ENCODE results near the gene PALLD. TPM values are rescaled to one million over a fixed set of nuclear protein-coding genes. Genes with fewer than 3 reads are reported as not detected.

Gene PALLD
- total RNA-seq, 5 donors from 2014 or later (not counting 1 experiment from before 2014, with no cell fraction given): 0.56 to 1.9 (median 0.93) TPM

GRCh38 chr4:168570466-168570865, 73.6 kb downstream of the PALLD start:
- no peaks in the 10 kb centered on the region for H3K36me3 Mint-ChIP-seq
- no peak for DNase-seq
- no peaks in the 10 kb centered on the region for H3K27me3 ChIP-seq (replicated peaks in 1 of 2; ENCODE audit: control insufficient read depth in 2 of 2, extremely low read depth in 1 of 2, insufficient read depth in 2 of 2, low read length in 1 of 2)
- no peaks in the 10 kb centered on the region for H3K9me3 ChIP-seq
- no peaks in the 10 kb centered on the region for H3K9me3 Mint-ChIP-seq
- ATAC-seq (replicated peaks in 1 of 4): no peak
- no peak overlapping the region for H3K4me3 ChIP-seq (ENCODE audit: control insufficient read depth in 1 of 2, extremely low read depth in 1 of 2, low read length in 1 of 2)
- no peak overlapping the region for H3K27ac Mint-ChIP-seq
- no peak overlapping the region for H3K4me3 Mint-ChIP-seq
- H3K27ac ChIP-seq (ENCODE audit: low read length): no peak overlapping the region
- H3K36me3 ChIP-seq (ENCODE audit: control insufficient read depth in 2 of 2, extremely low read depth in 1 of 2, insufficient read depth in 1 of 2, low read length in 1 of 2): no peaks in the 10 kb centered on the region
- H3K4me1 ChIP-seq (ENCODE audit: control insufficient read depth in 1 of 2, extremely low read depth in 1 of 2, insufficient read depth in 2 of 2, low read length in 2 of 2): no peaks in the 10 kb centered on the region
- POLR2A ChIA-PET: no interaction called here
- H3K27me3 Mint-ChIP-seq: peaks cover 0 to 3% of the 10 kb centered on the region in 2 donors
- CTCF ChIA-PET: no interaction called here
- H3K4me1 Mint-ChIP-seq: no peaks in the 10 kb centered on the region

- H3K27me3 Mint-ChIP-seq: peaks cover 0 to 5% of the 10 kb centered on the region in 2 donors
- Histone ChIP-seq H3K27me3 (replicated peaks in 1 of 2; ENCODE audit: control insufficient read depth in 2 of 2, extremely low read depth in 1 of 2, insufficient read depth in 2 of 2, low read length in 1 of 2) (no peaks in the 10 kb centered on the region), H3K9me3 (no peaks in the 10 kb centered on the region), H3K4me3 (ENCODE audit: control insufficient read depth in 1 of 2, extremely low read depth in 1 of 2, low read length in 1 of 2) (no peak overlapping the region), H3K4me1 (ENCODE audit: control insufficient read depth in 1 of 2, extremely low read depth in 1 of 2, insufficient read depth in 2 of 2, low read length in 2 of 2) (no peaks in the 10 kb centered on the region), H3K27ac (ENCODE audit: low read length) (no peak overlapping the region), H3K36me3 (ENCODE audit: control insufficient read depth in 2 of 2, extremely low read depth in 1 of 2, insufficient read depth in 1 of 2, low read length in 1 of 2) (no peaks in the 10 kb centered on the region)
- H3K4me3 Mint-ChIP-seq: no peak overlapping the region
- POLR2A ChIA-PET: no interaction called here
- no peak overlapping the region for H3K27ac Mint-ChIP-seq
- H3K9me3 Mint-ChIP-seq: no peaks in the 10 kb centered on the region
- WGBS (ENCODE audit: insufficient coverage): 86% methylated on average over 2 of the region's 3 CpGs
- CTCF ChIA-PET: no interaction called here
- DNase-seq: no peak
- ATAC-seq (replicated peaks in 1 of 4): no peak
- no peaks in the 10 kb centered on the region for H3K4me1 Mint-ChIP-seq
- no peaks in the 10 kb centered on the region for H3K36me3 Mint-ChIP-seq
These were observed 75.2 kb downstream of the PALLD start for GRCh38 chr4:168572002-168572401.

- Histone ChIP-seq H3K27me3 (replicated peaks in 1 of 2; ENCODE audit: control insufficient read depth in 2 of 2, extremely low read depth in 1 of 2, insufficient read depth in 2 of 2, low read length in 1 of 2) (no peaks in the 10 kb centered on the region), H3K4me1 (ENCODE audit: control insufficient read depth in 1 of 2, extremely low read depth in 1 of 2, insufficient read depth in 2 of 2, low read length in 2 of 2) (no peaks in the 10 kb centered on the region), H3K4me3 (ENCODE audit: control insufficient read depth in 1 of 2, extremely low read depth in 1 of 2, low read length in 1 of 2) (no peak overlapping the region), H3K9me3 (no peaks in the 10 kb centered on the region), H3K36me3 (ENCODE audit: control insufficient read depth in 2 of 2, extremely low read depth in 1 of 2, insufficient read depth in 1 of 2, low read length in 1 of 2) (no peaks in the 10 kb centered on the region), H3K27ac (ENCODE audit: low read length) (no peak overlapping the region)
- ATAC-seq (replicated peaks in 1 of 4) (no peak), DNase-seq (no peak)
- Mint-ChIP-seq H3K4me3 (no peak overlapping the region), H3K4me1 (no peaks in the 10 kb centered on the region), H3K9me3 (no peaks in the 10 kb centered on the region), H3K27me3 (peaks cover 0 to 10% of the 10 kb centered on the region in 2 donors), H3K36me3 (no peaks in the 10 kb centered on the region), H3K27ac (no peak overlapping the region)
- POLR2A ChIA-PET: no interaction called here
- CTCF ChIA-PET: no interaction called here
- WGBS (ENCODE audit: insufficient coverage): no CpG with 5 or more reads among the region's 3 CpGs
These were observed 77.0 kb downstream of the PALLD start for GRCh38 chr4:168573870-168574269.

- no peaks in the 10 kb centered on the region for H3K36me3 ChIP-seq (ENCODE audit: control insufficient read depth in 2 of 2, extremely low read depth in 1 of 2, insufficient read depth in 1 of 2, low read length in 1 of 2)
- WGBS (ENCODE audit: insufficient coverage): 90% methylated on average over 2 of the region's 5 CpGs
- no peak overlapping the region for H3K27ac ChIP-seq (ENCODE audit: low read length)
- no peaks in the 10 kb centered on the region for H3K4me1 ChIP-seq (ENCODE audit: control insufficient read depth in 1 of 2, extremely low read depth in 1 of 2, insufficient read depth in 2 of 2, low read length in 2 of 2)
- H3K9me3 ChIP-seq: no peaks in the 10 kb centered on the region
- H3K36me3 Mint-ChIP-seq: no peaks in the 10 kb centered on the region
- no peaks in the 10 kb centered on the region for H3K27me3 ChIP-seq (replicated peaks in 1 of 2; ENCODE audit: control insufficient read depth in 2 of 2, extremely low read depth in 1 of 2, insufficient read depth in 2 of 2, low read length in 1 of 2)
- POLR2A ChIA-PET: no interaction called here
- H3K4me3 Mint-ChIP-seq: no peak overlapping the region
- H3K4me3 ChIP-seq (ENCODE audit: control insufficient read depth in 1 of 2, extremely low read depth in 1 of 2, low read length in 1 of 2): no peak overlapping the region
- no peak for DNase-seq
- no peaks in the 10 kb centered on the region for H3K4me1 Mint-ChIP-seq
- no peak for ATAC-seq (replicated peaks in 1 of 4)
- no peak overlapping the region for H3K27ac Mint-ChIP-seq
- no peaks in the 10 kb centered on the region for H3K9me3 Mint-ChIP-seq
- H3K27me3 Mint-ChIP-seq: peaks cover 0 to 10% of the 10 kb centered on the region in 2 donors
- CTCF ChIA-PET: no interaction called here
These were observed 77.9 kb downstream of the PALLD start for GRCh38 chr4:168574581-168575295.

- no CpG with 5 or more reads among the region's 2 CpGs for WGBS (ENCODE audit: insufficient coverage)
- no peak for DNase-seq
- Histone ChIP-seq H3K27me3 (replicated peaks in 1 of 2; ENCODE audit: control insufficient read depth in 2 of 2, extremely low read depth in 1 of 2, insufficient read depth in 2 of 2, low read length in 1 of 2) (no peaks in the 10 kb centered on the region), H3K9me3 (no peaks in the 10 kb centered on the region), H3K27ac (ENCODE audit: low read length) (no peak overlapping the region), H3K36me3 (ENCODE audit: control insufficient read depth in 2 of 2, extremely low read depth in 1 of 2, insufficient read depth in 1 of 2, low read length in 1 of 2) (no peaks in the 10 kb centered on the region), H3K4me3 (ENCODE audit: control insufficient read depth in 1 of 2, extremely low read depth in 1 of 2, low read length in 1 of 2) (no peak overlapping the region), H3K4me1 (ENCODE audit: control insufficient read depth in 1 of 2, extremely low read depth in 1 of 2, insufficient read depth in 2 of 2, low read length in 2 of 2) (no peaks in the 10 kb centered on the region)
- Mint-ChIP-seq H3K4me3 (no peak overlapping the region), H3K27ac (no peak overlapping the region), H3K27me3 (peaks cover 0 to 11% of the 10 kb centered on the region in 2 donors), H3K36me3 (no peaks in the 10 kb centered on the region), H3K4me1 (no peaks in the 10 kb centered on the region), H3K9me3 (peaks cover 0 to under 1% (median 0%) of the 10 kb centered on the region in 3 donors)
- ChIA-PET CTCF (no interaction called here), POLR2A (no interaction called here)
- ATAC-seq (replicated peaks in 1 of 4): no peak
These were observed 78.6 kb downstream of the PALLD start for GRCh38 chr4:168575473-168575872.

- ChIA-PET POLR2A (no interaction called here), CTCF (no interaction called here)
- no peak for DNase-seq
- Histone ChIP-seq H3K9me3 (no peaks in the 10 kb centered on the region), H3K4me1 (ENCODE audit: control insufficient read depth in 1 of 2, extremely low read depth in 1 of 2, insufficient read depth in 2 of 2, low read length in 2 of 2) (no peaks in the 10 kb centered on the region), H3K36me3 (ENCODE audit: control insufficient read depth in 2 of 2, extremely low read depth in 1 of 2, insufficient read depth in 1 of 2, low read length in 1 of 2) (no peaks in the 10 kb centered on the region), H3K27me3 (replicated peaks in 1 of 2; ENCODE audit: control insufficient read depth in 2 of 2, extremely low read depth in 1 of 2, insufficient read depth in 2 of 2, low read length in 1 of 2) (no peaks in the 10 kb centered on the region), H3K27ac (ENCODE audit: low read length) (no peak overlapping the region), H3K4me3 (ENCODE audit: control insufficient read depth in 1 of 2, extremely low read depth in 1 of 2, low read length in 1 of 2) (no peak overlapping the region)
- Mint-ChIP-seq H3K4me3 (no peak overlapping the region), H3K4me1 (no peaks in the 10 kb centered on the region), H3K27ac (no peak overlapping the region), H3K9me3 (peaks cover 4 to 8% (median 4%) of the 10 kb centered on the region in 3 donors), H3K36me3 (no peaks in the 10 kb centered on the region), H3K27me3 (peaks cover 0 to 11% of the 10 kb centered on the region in 2 donors)
- ATAC-seq (replicated peaks in 1 of 4): no peak
- 89% methylated on average over 1 of the region's 5 CpGs for WGBS (ENCODE audit: insufficient coverage)
These were observed 80.8 kb downstream of the PALLD start for GRCh38 chr4:168577624-168578023.

GRCh38 chr4:168580228-168580627, 83.4 kb downstream of the PALLD start:
- POLR2A ChIA-PET: no interaction called here
- H3K4me1 Mint-ChIP-seq: no peaks in the 10 kb centered on the region
- no peak for ATAC-seq (replicated peaks in 1 of 4)

More at GRCh38 chr4:168580228-168580627, 83.4 kb downstream of the PALLD start:
- WGBS (ENCODE audit: insufficient coverage): no CpG with 5 or more reads among the region's 2 CpGs
- H3K9me3 ChIP-seq: no peaks in the 10 kb centered on the region
- H3K4me3 ChIP-seq (ENCODE audit: control insufficient read depth in 1 of 2, extremely low read depth in 1 of 2, low read length in 1 of 2): no peak overlapping the region
- Mint-ChIP-seq H3K27me3 (peaks cover 5 to 15% of the 10 kb centered on the region in 2 donors), H3K36me3 (no peaks in the 10 kb centered on the region), H3K27ac (no peak overlapping the region), H3K4me3 (no peak overlapping the region), H3K9me3 (peaks cover 4 to 8% (median 4%) of the 10 kb centered on the region in 3 donors)
- H3K27me3 ChIP-seq (replicated peaks in 1 of 2; ENCODE audit: control insufficient read depth in 2 of 2, extremely low read depth in 1 of 2, insufficient read depth in 2 of 2, low read length in 1 of 2): no peaks in the 10 kb centered on the region
- no peaks in the 10 kb centered on the region for H3K36me3 ChIP-seq (ENCODE audit: control insufficient read depth in 2 of 2, extremely low read depth in 1 of 2, insufficient read depth in 1 of 2, low read length in 1 of 2)
- DNase-seq: no peak
- no peak overlapping the region for H3K27ac ChIP-seq (ENCODE audit: low read length)
- CTCF ChIA-PET: no interaction called here
- H3K4me1 ChIP-seq (ENCODE audit: control insufficient read depth in 1 of 2, extremely low read depth in 1 of 2, insufficient read depth in 2 of 2, low read length in 2 of 2): no peaks in the 10 kb centered on the region
